Measurements from ENCODE around the gene MIPEP.

Gene MIPEP

GRCh38 chr13:23686948-23687347 is 202.3 kb downstream of the MIPEP start:
- no peak for TF ChIP-seq CTCF (IDR thresholded peaks at IDR 0.05; ENCODE audit: borderline replicate concordance, control extremely low read depth, extremely low read depth, insufficient read depth, missing control alignments)
- DNase-seq (ENCODE audit: low spot score): no peak
- in situ Hi-C loops (cut with MboI; ENCODE audit: low sequenced_read_pairs, unreplicated experiment): no loop called here

GRCh38 chr13:23685416-23685815 is 203.8 kb downstream of the MIPEP start:
- no peak for TF ChIP-seq CTCF (IDR thresholded peaks at IDR 0.05; ENCODE audit: borderline replicate concordance, control extremely low read depth, extremely low read depth, insufficient read depth, missing control alignments)
- in situ Hi-C loops (cut with MboI; ENCODE audit: low sequenced_read_pairs, unreplicated experiment): no loop called here
- DNase-seq (ENCODE audit: low spot score): no peak

GRCh38 chr13:23684647-23685046 is 204.6 kb downstream of the MIPEP start:
- DNase-seq (ENCODE audit: low spot score): no peak
- TF ChIP-seq CTCF (IDR thresholded peaks at IDR 0.05; ENCODE audit: borderline replicate concordance, control extremely low read depth, extremely low read depth, insufficient read depth, missing control alignments): no peak
- in situ Hi-C loops (cut with MboI; ENCODE audit: low sequenced_read_pairs, unreplicated experiment): no loop called here

- in situ Hi-C loops (cut with MboI; ENCODE audit: low sequenced_read_pairs, unreplicated experiment): no loop called here
- no peak for TF ChIP-seq CTCF (IDR thresholded peaks at IDR 0.05; ENCODE audit: borderline replicate concordance, control extremely low read depth, extremely low read depth, insufficient read depth, missing control alignments)
Observed at GRCh38 chr13:23683084-23683483, 206.1 kb downstream of the MIPEP start.

GRCh38 chr13:23680845-23681669 is 208.1 kb downstream of the MIPEP start:
- no peak for TF ChIP-seq CTCF (IDR thresholded peaks at IDR 0.05; ENCODE audit: borderline replicate concordance, control extremely low read depth, extremely low read depth, insufficient read depth, missing control alignments)
- in situ Hi-C loops (cut with MboI; ENCODE audit: low sequenced_read_pairs, unreplicated experiment): no loop called here
- no peak for DNase-seq (ENCODE audit: low spot score)

More at GRCh38 chr13:23683084-23683483, 206.1 kb downstream of the MIPEP start:
- no peak for DNase-seq (ENCODE audit: low spot score)

Measured in GM13976 (cell line).